Left ventricle myocardium inferior (tissue), 1 donor: Measurements from ENCODE around the gene FKBP8. TPM values are rescaled to one million over a fixed set of nuclear protein-coding genes. Genes with fewer than 3 reads are reported as not detected.
A peak's percentile ranks its signal among the peaks of the same experiment; 100 is the strongest.
"Not testable (repeated sequence)": the region's sequence is repeated elsewhere in the genome, so short reads cannot be mapped to it uniquely, and the experiment has no call there.

Experiments used
- DNase-seq: peaks from one replicate; pipeline ENCODE4 v3.0.0-alpha.2; 2020
- H3K27ac ChIP-seq: fragments of 200-600 bp; replicated peaks from 2 replicates; pipeline ENCODE4 v1.8.0; 2021
- H3K27me3 ChIP-seq: fragments of 200-600 bp; 2 replicates; pipeline ENCODE4 v1.8.0; 2021; ENCODE audit warnings: low read depth
- H3K36me3 ChIP-seq: fragments of 200-600 bp; 2 replicates; pipeline ENCODE4 v1.8.0; 2021
- H3K4me1 ChIP-seq: fragments of 200-600 bp; 2 replicates; pipeline ENCODE4 v1.8.0; 2021
- H3K4me3 ChIP-seq: fragments of 200-600 bp; 2 replicates; pipeline ENCODE4 v1.8.0; 2021; ENCODE audit warnings: mild to moderate bottlenecking, moderate library complexity
- H3K9me3 ChIP-seq: fragments of 200-600 bp; replicated peaks from 2 replicates; pipeline ENCODE4 v1.8.0; 2021
- intact Hi-C: fragments of 100-400 bp; cut with micrococcal nuclease; formaldehyde crosslinking; loops from one replicate; pipeline ENCODE4 v1.11.0; 2022
- total RNA-seq: library from RNA; stranded (reverse); fragmentation: NEBNext Ultra II Directional; extraction: Animal tissue kit (Norgen Biotek cat#: 25700); gene quantifications from one replicate; pipeline ENCODE4 v1.2.1, GENCODE V29; 2021
- TF ChIP-seq, protein P1 (sequence below): fragments of 200-600 bp; IDR thresholded peaks from 2 replicates; pipeline ENCODE4 v1.8.0; 2021; ENCODE audit warnings: antibody characterized with exemption, mild to moderate bottlenecking, borderline replicate concordance
- donor health status: DM: no; HTN: yes; CAD: no; lungs with severe emphysema.

The FKBP8 gene
- total RNA-seq, 1 donor from 2014 or later, result 153 TPM

DNA sequence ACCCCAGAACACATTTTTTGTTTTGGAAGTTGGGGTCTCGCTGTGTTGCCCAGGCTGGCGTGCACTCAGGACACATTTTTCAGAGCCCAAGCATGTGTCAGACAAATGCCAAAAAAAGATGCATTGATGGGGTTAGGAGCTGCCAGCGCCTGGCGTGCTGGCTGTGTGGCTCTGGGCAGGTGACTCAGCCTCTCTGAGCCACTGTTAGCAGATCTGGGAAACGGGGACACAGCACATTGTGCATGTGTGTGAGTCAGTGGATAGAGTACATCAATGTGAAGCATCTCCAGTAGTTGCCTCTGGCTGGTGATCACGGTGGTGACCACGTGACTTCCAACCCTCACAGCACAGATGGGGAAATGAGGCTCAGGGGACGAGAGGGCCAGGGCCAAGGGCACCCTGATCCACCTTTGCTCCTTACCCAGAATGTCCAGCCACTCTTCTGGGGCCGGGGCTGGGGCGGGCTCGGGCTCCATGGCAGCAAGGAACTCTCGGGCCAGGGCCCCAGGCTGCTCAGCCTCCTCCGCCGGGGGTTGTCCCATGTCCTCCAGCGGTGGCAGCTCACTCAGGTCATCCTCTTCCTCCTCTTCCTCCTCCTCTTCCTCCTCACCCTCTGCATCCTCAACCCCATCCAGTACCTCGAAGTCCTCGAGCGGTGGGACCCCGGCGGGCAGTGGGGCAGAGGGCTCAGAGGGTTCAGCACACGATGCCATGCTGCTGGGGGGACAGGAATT is 1.9 kb downstream of the FKBP8 start:
- Histone ChIP-seq H3K4me1 (peaks cover 19% of the 10 kb centered on the region), H3K36me3 (peaks cover 47% of the 10 kb centered on the region), H3K4me3 (peak overlapping the region; percentile 73), H3K27me3 (no peaks in the 10 kb centered on the region), H3K9me3 (no peaks in the 10 kb centered on the region), H3K27ac (no peak overlapping the region)
- no peak for DNase-seq
- intact Hi-C loops, result no loop called here
- TF ChIP-seq, protein P1, sequence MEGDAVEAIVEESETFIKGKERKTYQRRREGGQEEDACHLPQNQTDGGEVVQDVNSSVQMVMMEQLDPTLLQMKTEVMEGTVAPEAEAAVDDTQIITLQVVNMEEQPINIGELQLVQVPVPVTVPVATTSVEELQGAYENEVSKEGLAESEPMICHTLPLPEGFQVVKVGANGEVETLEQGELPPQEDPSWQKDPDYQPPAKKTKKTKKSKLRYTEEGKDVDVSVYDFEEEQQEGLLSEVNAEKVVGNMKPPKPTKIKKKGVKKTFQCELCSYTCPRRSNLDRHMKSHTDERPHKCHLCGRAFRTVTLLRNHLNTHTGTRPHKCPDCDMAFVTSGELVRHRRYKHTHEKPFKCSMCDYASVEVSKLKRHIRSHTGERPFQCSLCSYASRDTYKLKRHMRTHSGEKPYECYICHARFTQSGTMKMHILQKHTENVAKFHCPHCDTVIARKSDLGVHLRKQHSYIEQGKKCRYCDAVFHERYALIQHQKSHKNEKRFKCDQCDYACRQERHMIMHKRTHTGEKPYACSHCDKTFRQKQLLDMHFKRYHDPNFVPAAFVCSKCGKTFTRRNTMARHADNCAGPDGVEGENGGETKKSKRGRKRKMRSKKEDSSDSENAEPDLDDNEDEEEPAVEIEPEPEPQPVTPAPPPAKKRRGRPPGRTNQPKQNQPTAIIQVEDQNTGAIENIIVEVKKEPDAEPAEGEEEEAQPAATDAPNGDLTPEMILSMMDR, result no peak

DNA sequence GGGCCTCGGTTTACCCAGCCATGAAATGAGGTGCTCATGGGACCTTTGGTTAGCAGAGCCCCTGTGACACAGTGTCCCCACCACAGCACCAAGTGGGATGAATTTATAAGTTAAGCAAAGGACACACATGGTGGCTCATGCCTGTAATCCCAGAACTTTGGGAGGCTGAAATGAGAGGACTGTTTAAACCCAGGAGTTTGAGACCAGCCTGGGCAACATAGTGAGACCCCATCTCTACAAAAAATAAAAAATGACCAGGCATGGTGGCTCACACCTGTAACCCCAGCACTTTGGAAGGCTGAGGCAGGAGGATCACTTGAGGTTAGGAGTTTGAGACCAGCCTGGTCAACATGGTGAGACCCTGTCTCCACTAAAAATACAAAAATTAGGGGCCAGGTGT is 3.2 kb downstream of the FKBP8 start:
- H3K9me3 ChIP-seq, H3K27me3 ChIP-seq, DNase-seq, H3K27ac ChIP-seq, H3K4me3 ChIP-seq, intact Hi-C loops: not testable (repeated sequence)
- peaks cover 58% of the 10 kb centered on the region for H3K36me3 ChIP-seq
- H3K4me1 ChIP-seq, result peaks cover 19% of the 10 kb centered on the region

DNA sequence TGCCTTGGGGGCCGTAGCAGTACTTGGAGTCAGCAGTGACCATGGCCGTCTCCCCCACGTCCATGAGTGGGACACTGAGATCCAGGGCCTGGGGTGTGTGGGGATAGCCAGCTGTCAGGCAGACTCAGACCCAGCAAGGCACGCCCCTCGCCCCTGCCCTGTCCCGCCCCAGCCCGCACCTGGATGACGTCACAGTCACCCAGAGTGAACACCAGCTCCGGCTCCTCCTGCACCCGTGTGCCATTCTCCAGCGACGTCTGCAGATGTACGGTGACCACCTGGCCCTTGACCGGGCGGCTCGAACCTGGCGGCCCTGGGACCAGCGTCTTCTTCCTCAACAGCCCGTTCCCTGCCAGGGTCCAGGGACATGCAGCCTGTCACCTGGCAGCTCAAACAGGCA is 4.0 kb downstream of the FKBP8 start:
- H3K27me3 ChIP-seq, result no peaks in the 10 kb centered on the region
- H3K4me1 ChIP-seq, result peaks cover 19% of the 10 kb centered on the region
- H3K4me3 ChIP-seq, result no peak overlapping the region
- TF ChIP-seq, protein P1, result no peak
- H3K36me3 ChIP-seq, result peaks cover 62% of the 10 kb centered on the region
- intact Hi-C loops, result no loop called here
- DNase-seq, result no peak
- H3K27ac ChIP-seq, result no peak overlapping the region
- H3K9me3 ChIP-seq, result no peaks in the 10 kb centered on the region

DNA sequence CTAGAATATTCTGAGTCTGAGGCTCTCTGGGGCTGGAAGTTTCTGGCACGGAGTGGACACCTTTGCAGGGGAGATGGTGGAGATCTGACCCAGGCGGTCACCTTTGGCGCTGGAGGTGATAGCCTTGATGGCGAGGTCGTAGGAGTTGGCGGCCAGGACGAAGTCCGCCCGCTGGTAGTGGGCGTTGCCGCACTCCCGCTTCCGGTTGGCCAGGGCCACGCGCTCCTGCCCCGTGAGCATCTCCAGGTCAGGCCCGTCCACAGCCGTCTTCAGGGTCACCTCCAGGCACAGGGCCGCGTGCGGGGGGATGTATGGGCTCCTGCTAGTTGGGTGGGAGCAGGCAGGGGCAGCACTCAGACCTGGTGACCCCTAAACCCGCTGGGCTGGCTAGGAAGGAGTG is 5.3 kb downstream of the FKBP8 start:
- TF ChIP-seq, protein P1, result no peak
- Histone ChIP-seq H3K4me3 (no peak overlapping the region), H3K27ac (no peak overlapping the region), H3K9me3 (no peaks in the 10 kb centered on the region), H3K27me3 (no peaks in the 10 kb centered on the region), H3K4me1 (peaks cover 12% of the 10 kb centered on the region), H3K36me3 (peaks cover 72% of the 10 kb centered on the region)
- intact Hi-C loops, result no loop called here
- no peak for DNase-seq

DNA sequence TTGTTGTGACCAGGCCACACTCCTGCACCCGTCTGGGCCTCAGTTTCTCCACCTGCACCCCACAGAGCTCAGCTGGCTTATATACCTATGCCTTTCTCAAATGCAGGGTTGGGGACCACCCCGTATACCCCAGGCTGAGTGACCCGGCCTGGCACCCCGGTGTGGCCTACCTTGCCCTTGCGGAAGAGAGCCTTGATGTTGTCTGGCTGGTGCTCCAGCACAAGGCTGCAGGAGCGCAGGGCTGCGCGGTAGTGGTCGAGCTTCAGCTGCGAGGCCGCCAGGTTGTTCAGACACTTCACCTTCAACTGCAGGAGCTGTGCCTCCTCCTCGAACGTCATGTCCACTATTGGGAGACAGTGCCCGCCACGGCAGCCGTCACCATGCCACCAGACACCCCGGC is 5.9 kb downstream of the FKBP8 start:
- Histone ChIP-seq H3K9me3 (no peaks in the 10 kb centered on the region), H3K36me3 (peaks cover 79% of the 10 kb centered on the region), H3K27ac (no peak overlapping the region), H3K4me1 (peaks cover 9% of the 10 kb centered on the region), H3K4me3 (no peak overlapping the region), H3K27me3 (no peaks in the 10 kb centered on the region)
- no peak for DNase-seq
- TF ChIP-seq, protein P1, result no peak
- intact Hi-C loops, result no loop called here

DNA sequence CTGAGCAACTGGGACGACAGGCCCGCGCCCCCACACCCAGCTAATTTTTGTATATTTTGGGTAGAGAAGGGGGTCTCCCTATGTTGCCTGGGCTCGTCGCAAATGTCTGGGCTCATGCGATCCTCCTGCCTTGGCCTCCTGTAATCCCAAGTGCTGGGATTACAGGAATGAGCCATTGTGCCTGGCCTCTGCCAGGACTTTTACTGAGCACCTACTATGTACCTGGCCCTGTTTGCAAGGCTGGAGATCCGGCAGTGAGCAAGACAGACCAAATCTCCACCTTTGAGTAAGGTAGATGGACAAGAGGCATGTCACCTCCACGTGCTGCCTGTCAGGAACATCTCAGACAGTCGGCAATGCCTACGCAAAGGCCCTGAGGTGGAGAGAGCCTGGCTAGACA is 6.9 kb downstream of the FKBP8 start:
- DNase-seq, result no peak
- H3K27me3 ChIP-seq, result no peaks in the 10 kb centered on the region
- no peak overlapping the region for H3K4me3 ChIP-seq
- no peaks in the 10 kb centered on the region for H3K4me1 ChIP-seq
- H3K36me3 ChIP-seq, result peaks cover 88% of the 10 kb centered on the region
- intact Hi-C loops, result no loop called here
- no peak overlapping the region for H3K27ac ChIP-seq
- H3K9me3 ChIP-seq, result no peaks in the 10 kb centered on the region
- TF ChIP-seq, protein P1, result no peak
